Progenitor cell of endocrine pancreas (in vitro differentiated cells): ENCODE results near the gene ATCAY. TPM values are rescaled to one million over a fixed set of nuclear protein-coding genes. Genes with fewer than 3 reads are reported as not detected.
"Not testable (repeated sequence)": the region's sequence is repeated elsewhere in the genome, so short reads cannot be mapped to it uniquely, and the experiment has no call there.

Experiments
- DNase-seq: peaks from one replicate; pipeline ENCODE4 v3.0.0; 2021; ENCODE audit warnings: low spot score; ENCODE audit not compliant: unreplicated experiment
- H3K27ac Mint-ChIP-seq: 2 replicates; pipeline ENCODE4 v1.8.0; 2021; ENCODE audit warnings: mild to moderate bottlenecking, moderate library complexity, mixed read lengths
- H3K27me3 Mint-ChIP-seq: 2 replicates; pipeline ENCODE4 v1.8.0; 2021; ENCODE audit warnings: mixed read lengths
- H3K36me3 Mint-ChIP-seq: 2 replicates; pipeline ENCODE4 v1.8.0; 2022; ENCODE audit warnings: mixed read lengths; ENCODE audit not compliant: insufficient read depth
- H3K4me1 Mint-ChIP-seq: 2 replicates; pipeline ENCODE4 v1.8.0; 2021; ENCODE audit warnings: low read depth, mixed read lengths
- H3K4me3 Mint-ChIP-seq: 2 replicates; pipeline ENCODE4 v1.8.0; 2021; ENCODE audit warnings: low read depth, mild to moderate bottlenecking, moderate library complexity, mixed read lengths
- H3K9me3 Mint-ChIP-seq: 2 replicates; pipeline ENCODE4 v1.8.0; 2021; ENCODE audit warnings: low read depth, mixed read lengths
- total RNA-seq: library from RNA; stranded (reverse); gene quantifications from 2 replicates; pipeline ENCODE4 v1.2.1, GENCODE V29; 2021
- TF ChIP-seq, protein P1 (sequence below): fragments of 200-600 bp; sonication (generic); IDR thresholded peaks from one replicate; pipeline ENCODE4 v1.5.0; 2021; ENCODE audit warnings: antibody characterized with exemption, mild to moderate bottlenecking; ENCODE audit not compliant: unreplicated experiment

The ATCAY gene
- total RNA-seq, 1 donor from 2014 or later = 0.43 TPM

DNA sequence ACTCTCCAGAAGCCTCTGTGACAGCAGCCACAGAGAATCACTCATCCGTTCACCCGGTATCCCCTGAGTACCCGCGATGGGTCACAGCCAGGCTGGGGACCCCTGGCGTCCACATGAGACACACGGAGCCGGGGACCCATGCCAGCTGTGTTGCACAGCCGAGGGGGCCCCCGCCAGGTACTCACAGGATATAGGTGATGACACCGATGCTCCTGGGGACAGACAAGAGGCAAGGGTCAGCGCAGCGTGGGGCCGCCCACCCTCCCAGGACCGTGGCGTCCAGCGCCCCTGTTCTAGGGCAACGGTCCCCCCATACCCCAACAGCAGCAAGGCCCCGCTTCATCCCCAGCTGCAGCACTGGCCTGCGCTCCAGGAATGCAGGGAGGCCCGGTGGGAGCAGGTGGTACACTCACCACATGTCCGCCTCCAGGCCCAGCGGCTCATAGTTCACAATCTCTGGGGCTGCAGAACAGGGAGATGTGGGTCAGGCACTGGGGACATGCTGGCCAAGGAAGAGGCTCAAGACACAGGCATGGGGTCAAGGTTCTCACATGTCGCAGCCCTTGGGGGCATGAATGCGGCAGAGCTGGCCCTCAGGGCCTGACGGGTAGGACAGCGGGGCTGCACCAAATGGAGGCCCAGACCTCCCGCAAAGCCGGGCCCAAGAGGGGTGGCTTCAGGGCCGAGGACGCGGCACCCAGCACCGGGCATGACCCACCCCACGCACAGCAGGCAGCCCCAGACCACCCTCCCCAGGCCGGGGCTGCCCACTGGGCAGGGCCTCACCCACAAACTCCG is 83.2 kb downstream of the ATCAY start:
- no peak for DNase-seq
- H3K4me1 Mint-ChIP-seq = peaks cover 5% of the 10 kb centered on the region
- peaks cover 17% of the 10 kb centered on the region for H3K36me3 Mint-ChIP-seq
- peak overlapping the region; percentile 71 for H3K27ac Mint-ChIP-seq
- H3K27me3 Mint-ChIP-seq = no peaks in the 10 kb centered on the region
- no peaks in the 10 kb centered on the region for H3K9me3 Mint-ChIP-seq
- TF ChIP-seq, protein P1, sequence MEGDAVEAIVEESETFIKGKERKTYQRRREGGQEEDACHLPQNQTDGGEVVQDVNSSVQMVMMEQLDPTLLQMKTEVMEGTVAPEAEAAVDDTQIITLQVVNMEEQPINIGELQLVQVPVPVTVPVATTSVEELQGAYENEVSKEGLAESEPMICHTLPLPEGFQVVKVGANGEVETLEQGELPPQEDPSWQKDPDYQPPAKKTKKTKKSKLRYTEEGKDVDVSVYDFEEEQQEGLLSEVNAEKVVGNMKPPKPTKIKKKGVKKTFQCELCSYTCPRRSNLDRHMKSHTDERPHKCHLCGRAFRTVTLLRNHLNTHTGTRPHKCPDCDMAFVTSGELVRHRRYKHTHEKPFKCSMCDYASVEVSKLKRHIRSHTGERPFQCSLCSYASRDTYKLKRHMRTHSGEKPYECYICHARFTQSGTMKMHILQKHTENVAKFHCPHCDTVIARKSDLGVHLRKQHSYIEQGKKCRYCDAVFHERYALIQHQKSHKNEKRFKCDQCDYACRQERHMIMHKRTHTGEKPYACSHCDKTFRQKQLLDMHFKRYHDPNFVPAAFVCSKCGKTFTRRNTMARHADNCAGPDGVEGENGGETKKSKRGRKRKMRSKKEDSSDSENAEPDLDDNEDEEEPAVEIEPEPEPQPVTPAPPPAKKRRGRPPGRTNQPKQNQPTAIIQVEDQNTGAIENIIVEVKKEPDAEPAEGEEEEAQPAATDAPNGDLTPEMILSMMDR = no peak
- H3K4me3 Mint-ChIP-seq = no peak overlapping the region

DNA sequence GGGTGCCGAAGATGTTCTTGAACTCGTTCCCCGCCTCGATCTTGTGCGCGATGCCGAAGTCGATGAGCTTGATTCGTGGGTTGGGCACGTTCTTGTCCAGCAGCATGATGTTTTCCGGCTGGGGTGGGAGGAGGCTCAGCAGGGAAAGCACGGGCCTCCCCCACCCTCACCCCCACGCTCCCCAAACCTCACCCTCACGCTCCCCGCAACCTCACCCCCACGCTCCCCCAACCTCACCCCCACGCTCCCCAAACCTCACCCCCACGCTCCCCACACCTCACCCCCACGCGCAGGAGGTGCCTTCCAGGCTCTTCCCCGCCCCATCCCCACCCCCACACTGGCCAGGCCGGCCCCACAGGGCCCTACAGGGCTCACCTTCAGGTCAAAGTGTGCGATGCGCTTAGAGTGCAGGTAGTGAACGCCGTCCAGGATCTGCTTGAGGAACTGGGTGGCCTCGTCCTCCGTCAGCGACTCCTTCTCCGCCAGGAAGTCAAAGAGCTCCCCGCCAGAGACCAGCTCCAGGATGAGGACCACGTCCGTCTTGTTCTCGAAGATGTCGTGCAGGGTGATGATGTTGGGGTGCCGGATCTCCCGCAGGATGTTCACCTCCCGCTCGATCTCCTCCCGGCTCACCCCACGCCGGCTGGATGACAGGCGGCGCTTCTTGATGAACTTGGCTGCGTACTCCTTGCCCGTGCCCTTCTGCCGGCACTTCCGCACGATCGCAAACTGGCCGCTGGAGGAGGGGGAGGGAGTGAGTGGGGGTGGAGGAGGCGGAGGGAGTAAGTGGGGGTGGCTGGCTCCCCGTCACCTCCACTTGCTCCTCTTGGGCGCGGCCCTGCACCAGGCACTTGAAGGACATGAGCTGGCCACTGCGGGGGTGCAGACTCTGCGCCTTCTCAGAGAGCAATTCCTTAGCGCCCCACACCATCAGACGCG is 84.0 kb downstream of the ATCAY start:
- peaks cover 19% of the 10 kb centered on the region for H3K36me3 Mint-ChIP-seq
- DNase-seq = no peak
- peak overlapping the region; percentile 71 for H3K27ac Mint-ChIP-seq
- no peaks in the 10 kb centered on the region for H3K27me3 Mint-ChIP-seq
- H3K4me3 Mint-ChIP-seq = no peak overlapping the region
- no peaks in the 10 kb centered on the region for H3K9me3 Mint-ChIP-seq
- TF ChIP-seq, protein P1 = no peak
- peaks cover 13% of the 10 kb centered on the region for H3K4me1 Mint-ChIP-seq

DNA sequence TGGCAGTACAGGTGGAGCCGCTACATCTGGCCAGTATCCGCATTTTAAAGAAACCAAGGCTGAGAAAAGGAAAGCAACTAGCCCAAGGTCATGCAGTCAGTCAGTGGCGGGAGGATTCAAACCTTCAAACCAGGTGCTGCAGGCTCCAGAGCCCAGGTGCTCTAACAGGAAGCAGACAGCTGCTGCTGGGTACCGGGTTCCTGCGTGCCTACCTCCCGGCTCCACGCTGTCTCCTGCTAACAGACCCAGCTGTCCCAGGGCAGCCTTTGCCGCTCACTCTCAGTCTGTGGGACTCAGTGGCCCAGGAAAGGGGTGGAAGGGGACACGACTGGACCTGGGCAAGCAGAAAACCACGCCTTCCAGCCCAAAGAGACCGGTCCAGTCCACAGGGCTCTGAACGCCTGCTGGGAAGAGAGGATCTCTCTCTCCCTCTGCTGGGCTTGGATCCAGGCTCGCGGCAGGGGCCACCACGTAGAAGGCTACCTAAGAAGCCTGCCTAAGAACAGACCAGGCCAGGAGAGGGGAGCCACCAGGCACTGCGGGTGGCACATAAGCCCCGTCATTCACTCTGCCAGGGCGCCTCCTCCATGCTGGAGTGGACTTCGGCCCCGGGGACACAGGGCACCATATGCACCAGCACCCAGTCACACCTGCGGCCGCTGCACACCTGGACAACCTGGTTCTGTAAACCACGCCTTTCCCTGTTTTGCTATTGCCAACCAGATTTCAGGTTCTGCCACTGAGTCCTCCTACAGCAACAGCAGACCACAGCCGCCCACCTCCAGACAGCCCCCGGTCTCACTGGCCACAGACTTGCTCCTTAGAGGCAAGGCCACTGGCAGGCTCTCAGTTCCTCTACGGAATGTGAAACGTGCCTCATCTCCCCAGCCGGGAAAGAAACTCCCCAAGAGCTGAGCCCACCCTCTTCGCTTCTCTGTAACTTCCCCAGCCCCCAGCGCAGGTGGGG is 85.8 kb downstream of the ATCAY start:
- peaks cover 24% of the 10 kb centered on the region for H3K4me1 Mint-ChIP-seq
- no peaks in the 10 kb centered on the region for H3K9me3 Mint-ChIP-seq
- H3K27me3 Mint-ChIP-seq = no peaks in the 10 kb centered on the region
- no peak for DNase-seq
- TF ChIP-seq, protein P1 = no peak
- H3K27ac Mint-ChIP-seq = peak overlapping the region; percentile 84
- H3K4me3 Mint-ChIP-seq = no peak overlapping the region
- peaks cover 22% of the 10 kb centered on the region for H3K36me3 Mint-ChIP-seq

DNA sequence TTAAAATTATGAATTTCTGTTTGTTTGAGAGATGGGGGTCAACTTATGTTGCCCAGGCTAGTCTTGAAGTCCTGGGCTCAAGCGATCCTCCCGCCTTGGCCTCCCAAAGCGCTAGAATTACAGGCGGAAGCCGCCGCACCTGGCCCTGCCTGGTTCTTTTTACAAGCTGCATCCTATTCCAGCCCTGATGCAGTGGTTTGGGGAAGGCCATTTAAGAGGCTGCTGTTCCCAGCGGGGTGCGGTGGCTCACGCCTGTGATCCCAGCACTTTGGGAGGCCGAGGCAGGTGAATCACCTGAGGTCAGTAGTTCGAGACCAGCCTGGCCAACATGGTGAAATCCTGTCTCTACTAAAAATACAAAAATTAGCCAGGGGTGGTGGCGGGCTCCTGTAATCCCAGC is 87.5 kb downstream of the ATCAY start:
- not testable (repeated sequence) for H3K27me3 Mint-ChIP-seq, H3K9me3 Mint-ChIP-seq, DNase-seq
- Mint-ChIP-seq H3K4me1 (peaks cover 25% of the 10 kb centered on the region), H3K27ac (peak overlapping the region; percentile 99), H3K4me3 (peak overlapping the region; percentile 89), H3K36me3 (peaks cover 20% of the 10 kb centered on the region)

DNA sequence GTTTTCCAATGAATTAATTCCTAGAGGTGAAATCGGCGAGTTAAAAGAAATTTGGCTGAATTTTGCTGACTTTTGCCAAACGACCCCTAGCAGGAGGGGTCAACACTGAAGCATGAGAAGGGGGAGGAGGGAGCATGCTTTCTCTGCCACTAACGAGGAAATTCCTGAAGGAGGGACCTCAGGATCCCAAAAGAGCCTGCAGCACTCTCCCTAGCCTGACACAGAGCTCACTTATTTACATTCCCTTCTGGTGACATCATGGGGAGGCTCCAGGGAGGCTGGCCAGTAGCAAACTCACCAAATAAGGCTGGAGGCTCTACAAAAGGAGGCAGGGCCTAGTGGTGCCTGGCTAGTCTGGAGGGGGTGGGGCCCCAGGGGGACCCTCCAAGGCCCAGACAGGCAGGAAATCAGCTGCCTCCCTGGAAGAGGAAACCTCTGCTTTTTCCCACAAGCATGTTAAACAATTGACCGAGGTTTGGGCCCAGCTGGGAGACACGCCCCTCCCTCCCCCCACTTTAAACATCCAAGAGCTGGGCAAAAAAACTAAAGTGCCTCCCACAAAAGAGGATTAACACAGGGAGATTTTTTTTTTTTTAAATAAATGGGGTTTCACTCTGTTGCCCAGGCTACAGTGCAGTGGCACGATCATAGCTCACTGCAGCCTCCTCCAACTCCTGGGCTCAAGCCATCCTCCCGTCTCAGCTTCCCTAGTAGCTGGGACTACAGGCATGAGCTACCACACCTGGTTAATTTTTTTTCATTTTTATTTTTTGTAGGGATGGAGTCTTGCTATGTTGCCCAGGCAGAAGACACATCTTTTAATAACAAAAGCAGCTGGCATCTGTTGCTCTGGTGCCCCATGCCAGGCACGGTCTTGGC is 88.3 kb downstream of the ATCAY start:
- TF ChIP-seq, protein P1 = no peak
- Mint-ChIP-seq H3K27me3 (no peaks in the 10 kb centered on the region), H3K9me3 (no peaks in the 10 kb centered on the region), H3K36me3 (peaks cover 18% of the 10 kb centered on the region), H3K4me3 (peak overlapping the region; percentile 89), H3K4me1 (peaks cover 25% of the 10 kb centered on the region), H3K27ac (peak overlapping the region; percentile 99)
- DNase-seq = peak; percentile 71
